Stimulated activated CD4-positive, alpha-beta T cell treated with anti-CD3 and anti-CD28 coated beads, Interleukin-1b, Interleukin-23, amount 100 ng/mL, for 48 hours (primary cell): ENCODE measurements around the gene LRRC8B.

Experiments
- DNase-seq: peaks from one replicate; pipeline ENCODE4 v3.0.0-alpha.2; 2020

LRRC8B gene

GRCh38 chr1:89548122-89548857 is 23.7 kb downstream of the LRRC8B start:
- DNase-seq = no peak

GRCh38 chr1:89550995-89551394 is 26.4 kb downstream of the LRRC8B start:
- DNase-seq = no peak

- DNase-seq = no peak
These were observed 27.9 kb downstream of the LRRC8B start for GRCh38 chr1:89552471-89553081.

GRCh38 chr1:89553157-89553556 is 28.5 kb downstream of the LRRC8B start:
- DNase-seq = no peak

- DNase-seq = no peak
These were observed 30.9 kb downstream of the LRRC8B start for GRCh38 chr1:89555550-89555949.

GRCh38 chr1:89556726-89557444 is 32.3 kb downstream of the LRRC8B start:
- no peak for DNase-seq

GRCh38 chr1:89557445-89557825 is 32.8 kb downstream of the LRRC8B start:
- no peak for DNase-seq

GRCh38 chr1:89557956-89558355 is 33.3 kb downstream of the LRRC8B start:
- DNase-seq = peak; percentile 41

GRCh38 chr1:89563957-89564604 is 39.5 kb downstream of the LRRC8B start:
- DNase-seq = no peak

- no peak for DNase-seq
These were observed 40.9 kb downstream of the LRRC8B start for GRCh38 chr1:89565521-89565920.

GRCh38 chr1:89566761-89567174 is 42.1 kb downstream of the LRRC8B start:
- no peak for DNase-seq

GRCh38 chr1:89567797-89568196 is 43.2 kb downstream of the LRRC8B start:
- DNase-seq = no peak

- no peak for DNase-seq
These were observed 48.8 kb downstream of the LRRC8B start for GRCh38 chr1:89573410-89573809.

- no peak for DNase-seq
These were observed 50.0 kb downstream of the LRRC8B start for GRCh38 chr1:89574621-89575020.

- DNase-seq = no peak
These were observed 50.6 kb downstream of the LRRC8B start for GRCh38 chr1:89575207-89575606.

- no peak for DNase-seq
These were observed 51.4 kb downstream of the LRRC8B start for GRCh38 chr1:89576013-89576412.

GRCh38 chr1:89578151-89578550 is 53.5 kb downstream of the LRRC8B start:
- no peak for DNase-seq

GRCh38 chr1:89578946-89579684 is 54.5 kb downstream of the LRRC8B start:
- no peak for DNase-seq

- no peak for DNase-seq
These were observed 55.4 kb downstream of the LRRC8B start for GRCh38 chr1:89580036-89580435.

GRCh38 chr1:89581859-89582258 is 57.2 kb downstream of the LRRC8B start:
- DNase-seq = no peak

- no peak for DNase-seq
These were observed 57.9 kb downstream of the LRRC8B start for GRCh38 chr1:89582571-89582970.

- DNase-seq = no peak
These were observed 59.6 kb downstream of the LRRC8B start for GRCh38 chr1:89584211-89584610.

GRCh38 chr1:89584781-89585180 is 60.2 kb downstream of the LRRC8B start:
- no peak for DNase-seq
